H9 (cell line): ENCODE measurements around the gene HNF1B. TPM values are rescaled to one million over a fixed set of nuclear protein-coding genes. Genes with fewer than 3 reads are reported as not detected.

Experiments
- DNase-seq: peaks from one replicate; pipeline ENCODE4 v3.0.0-alpha.2; 2017
- H2AFZ ChIP-seq: one replicate; pipeline ENCODE4 v1.6.1; 2013; ENCODE audit warnings: mild to moderate bottlenecking, low read length, control low read depth, moderate library complexity
- H2AK5ac ChIP-seq: 2 replicates; pipeline ENCODE4 v1.6.1; 2013; ENCODE audit warnings: low read length, control low read depth, mixed read lengths; ENCODE audit not compliant: insufficient read length
- H2BK120ac ChIP-seq: one replicate; pipeline ENCODE4 v1.6.1; 2013; ENCODE audit warnings: low read depth, mild to moderate bottlenecking, low read length, control low read depth, inconsistent platforms; ENCODE audit not compliant: poor library complexity, severe bottlenecking
- H2BK12ac ChIP-seq: 2 replicates; pipeline ENCODE4 v1.6.1; 2013; ENCODE audit warnings: low read length, control low read depth, mixed read lengths, low read depth; ENCODE audit not compliant: insufficient read length
- H2BK15ac ChIP-seq: 2 replicates; pipeline ENCODE4 v1.6.1; 2013; ENCODE audit warnings: low read depth, low read length, control low read depth
- H2BK20ac ChIP-seq: one replicate; pipeline ENCODE4 v1.6.1; 2013; ENCODE audit warnings: low read depth, mild to moderate bottlenecking, low read length, control low read depth, inconsistent platforms; ENCODE audit not compliant: poor library complexity, severe bottlenecking
- H2BK5ac ChIP-seq: 2 replicates; pipeline ENCODE4 v1.6.1; 2013; ENCODE audit warnings: low read length, control low read depth, mixed read lengths; ENCODE audit not compliant: insufficient read length
- H3K14ac ChIP-seq: 2 replicates; pipeline ENCODE4 v1.6.1; 2013; ENCODE audit warnings: low read length, control low read depth; ENCODE audit not compliant: insufficient read depth
- H3K18ac ChIP-seq: 2 replicates; pipeline ENCODE4 v1.6.1; 2013; ENCODE audit warnings: low read depth, mild to moderate bottlenecking, mixed read lengths, low read length, control low read depth; ENCODE audit not compliant: insufficient read length
- H3K23ac ChIP-seq: 2 replicates; pipeline ENCODE4 v1.6.1; 2013; ENCODE audit warnings: low read length, control low read depth, mixed read lengths, low read depth; ENCODE audit not compliant: insufficient read length
- H3K23me2 ChIP-seq: 2 replicates; pipeline ENCODE4 v1.6.1; 2013; ENCODE audit warnings: low read depth, mild to moderate bottlenecking, mixed read lengths, low read length, control low read depth; ENCODE audit not compliant: insufficient read length, poor library complexity, severe bottlenecking
- H3K27ac ChIP-seq: 2 replicates; pipeline ENCODE4 v1.5.1; 2013; ENCODE audit warnings: low read length, control low read depth, mixed read lengths, low read depth; ENCODE audit not compliant: insufficient read length
- H3K27me3 ChIP-seq: 2 replicates; pipeline ENCODE4 v1.6.1; 2013; ENCODE audit warnings: low read length, control low read depth, inconsistent platforms; ENCODE audit not compliant: insufficient read depth
- H3K4ac ChIP-seq: 2 replicates; pipeline ENCODE4 v1.6.1; 2013; ENCODE audit warnings: low read depth, mild to moderate bottlenecking, control low read depth, inconsistent platforms, low read length, moderate library complexity
- H3K4me1 ChIP-seq: 2 replicates; pipeline ENCODE4 v1.6.1; 2013; ENCODE audit warnings: low read length, control low read depth, inconsistent platforms; ENCODE audit not compliant: insufficient read depth
- H3K4me2 ChIP-seq: 2 replicates; pipeline ENCODE4 v1.6.1; 2013; ENCODE audit warnings: low read length, control low read depth, mixed read lengths; ENCODE audit not compliant: insufficient read length, insufficient read depth
- H3K56ac ChIP-seq: 2 replicates; pipeline ENCODE4 v1.6.1; 2013; ENCODE audit warnings: low read depth, mild to moderate bottlenecking, mixed read lengths, low read length, control low read depth; ENCODE audit not compliant: insufficient read length
- H3K79me1 ChIP-seq: 2 replicates; pipeline ENCODE4 v1.6.1; 2013; ENCODE audit warnings: low read depth, mild to moderate bottlenecking, moderate library complexity, low read length, control low read depth, inconsistent platforms; ENCODE audit not compliant: insufficient read depth, poor library complexity, severe bottlenecking
- H3K79me2 ChIP-seq: 2 replicates; pipeline ENCODE4 v1.6.1; 2013; ENCODE audit warnings: low read length, control low read depth, inconsistent platforms; ENCODE audit not compliant: insufficient read depth
- H3K9ac ChIP-seq: 2 replicates; pipeline ENCODE4 v1.6.1; 2013; ENCODE audit warnings: low read length, control low read depth, mixed read lengths; ENCODE audit not compliant: insufficient read length; ENCODE audit errors: extremely low read depth
- H3K9me3 ChIP-seq: one replicate; pipeline ENCODE4 v1.6.1; 2013; ENCODE audit warnings: low read depth, low read length, inconsistent platforms; ENCODE audit not compliant: control insufficient read depth
- H3T11ph ChIP-seq: one replicate; pipeline ENCODE4 v1.6.1; 2013; ENCODE audit warnings: mild to moderate bottlenecking, low read length, control low read depth, inconsistent platforms
- H4K20me1 ChIP-seq: one replicate; pipeline ENCODE4 v1.6.1; 2013; ENCODE audit not compliant: control insufficient read depth, insufficient read length, insufficient read depth
- H4K5ac ChIP-seq: 2 replicates; pipeline ENCODE4 v1.6.1; 2013; ENCODE audit warnings: low read depth, mild to moderate bottlenecking, mixed read lengths, low read length, control low read depth; ENCODE audit not compliant: insufficient read length
- H4K8ac ChIP-seq: replicated peaks from 2 replicates; pipeline ENCODE4 v1.6.1; 2013; ENCODE audit warnings: low read length, control low read depth, mixed read lengths, low read depth; ENCODE audit not compliant: insufficient read length
- H4K91ac ChIP-seq: 2 replicates; pipeline ENCODE4 v1.6.1; 2013; ENCODE audit warnings: low read depth, mild to moderate bottlenecking, moderate library complexity, mixed read lengths, low read length, control low read depth; ENCODE audit not compliant: insufficient read length
- H3K27ac Mint-ChIP-seq, 3 experiments: 2 replicates in 2 of 3; 3 replicates in 1 of 3; pipeline ENCODE4 v1.8.0; 2020 to 2021; ENCODE audit warnings: mixed read lengths in 3 of 3, mild to moderate bottlenecking in 1 of 3, moderate library complexity in 1 of 3
- H3K27me3 Mint-ChIP-seq: 2 replicates; pipeline ENCODE4 v1.8.0; 2021; ENCODE audit warnings: low read depth, mild to moderate bottlenecking, moderate library complexity, mixed read lengths
- H3K36me3 Mint-ChIP-seq, 3 experiments: 2 replicates in 2 of 3; 3 replicates in 1 of 3; pipeline ENCODE4 v1.8.0; 2020 to 2021; ENCODE audit warnings: low read depth in 3 of 3, mixed read lengths in 3 of 3; ENCODE audit not compliant: insufficient read depth in 1 of 3
- H3K4me1 Mint-ChIP-seq, 2 experiments: 2 replicates each; pipeline ENCODE4 v1.8.0; 2020; ENCODE audit warnings: mixed read lengths in 2 of 2
- H3K4me3 Mint-ChIP-seq, 2 experiments: 2 replicates in 1 of 2; 3 replicates in 1 of 2; pipeline ENCODE4 v1.8.0; 2020 to 2021; ENCODE audit warnings: mild to moderate bottlenecking in 2 of 2, mixed read lengths in 2 of 2, moderate library complexity in 1 of 2
- H3K9me3 Mint-ChIP-seq, 2 experiments: 2 replicates in 1 of 2; 3 replicates in 1 of 2; pipeline ENCODE4 v1.8.0; 2020; ENCODE audit warnings: mild to moderate bottlenecking in 2 of 2, mixed read lengths in 2 of 2, moderate library complexity in 1 of 2
- CTCF ChIP-seq: fragments of 200-600 bp; sonication (generic); conservative IDR thresholded peaks from 3 replicates; pipeline ENCODE4 v1.8.0; 2021; ENCODE audit warnings: antibody characterized with exemption, mild to moderate bottlenecking
- WGBS: extraction: QIAGEN DNeasy Blood & Tissue Kit; methylation state at CpG from one replicate; pipeline ENCODE4 v1.1.7; 2013; ENCODE audit warnings: missing lambda C conversion rate, low lambda C conversion rate, mixed read lengths; ENCODE audit not compliant: insufficient read length; ENCODE audit errors: extremely low coverage; 5-methylcytosine and 5-hydroxymethylcytosine counted together
- total RNA-seq: library from RNA; stranded (reverse); gene quantifications from 2 replicates; pipeline ENCODE4 v1.2.1, GENCODE V29; 2021

HNF1B gene
- total RNA-seq, 1 experiment from 2014 or later, result not detected

- Histone ChIP-seq H3K9ac (no peak overlapping the region), H2BK5ac (no peak overlapping the region), H3K9me3 (no peaks in the 10 kb centered on the region), H3T11ph (no peak overlapping the region), H3K23me2 (no peaks in the 10 kb centered on the region), H4K8ac (no peak overlapping the region), H2AFZ (no peak overlapping the region), H3K14ac (no peak overlapping the region), H2BK12ac (no peak overlapping the region), H2BK20ac (no peak overlapping the region), H3K27me3 (no peaks in the 10 kb centered on the region), H2BK15ac (no peak overlapping the region), H4K20me1 (no peaks in the 10 kb centered on the region), H3K4me2 (no peak overlapping the region), H3K4ac (no peak overlapping the region), H3K79me1 (no peaks in the 10 kb centered on the region), H3K79me2 (no peaks in the 10 kb centered on the region), H4K5ac (no peak overlapping the region), H3K27ac (no peak overlapping the region), H3K4me1 (no peaks in the 10 kb centered on the region), H2BK120ac (no peak overlapping the region), H3K56ac (no peak overlapping the region), H3K23ac (no peak overlapping the region), H4K91ac (no peak overlapping the region), H3K18ac (no peak overlapping the region), H2AK5ac (no peak overlapping the region)
- no peak overlapping the region for H3K27ac Mint-ChIP-seq
- no peak for TF ChIP-seq CTCF
- H3K27me3 Mint-ChIP-seq, result peaks cover 14% of the 10 kb centered on the region
- WGBS, result no CpG with 5 or more reads among the region's 8 CpGs
- DNase-seq, result no peak
- no peaks in the 10 kb centered on the region for H3K36me3 Mint-ChIP-seq
- no peak overlapping the region for H3K4me3 Mint-ChIP-seq
- peaks cover 6 to 14% of the 10 kb centered on the region in 2 experiments; a peak in 3 of 4 replicates for H3K4me1 Mint-ChIP-seq
- H3K9me3 Mint-ChIP-seq, result no peaks in the 10 kb centered on the region
Observed at GRCh38 chr17:37787055-37787757, 42.3 kb upstream of the HNF1B start.
